GM19351 (cell line): ENCODE results near the gene SPAG4.

Source experiments
- ATAC-seq: cut with Tn5 transposase; IDR thresholded peaks from one replicate; pipeline ENCODE4 v1.9.1; 2021; ENCODE audit warnings: mild to moderate bottlenecking, moderate library complexity; ENCODE audit not compliant: unreplicated experiment

The SPAG4 gene, protein sequence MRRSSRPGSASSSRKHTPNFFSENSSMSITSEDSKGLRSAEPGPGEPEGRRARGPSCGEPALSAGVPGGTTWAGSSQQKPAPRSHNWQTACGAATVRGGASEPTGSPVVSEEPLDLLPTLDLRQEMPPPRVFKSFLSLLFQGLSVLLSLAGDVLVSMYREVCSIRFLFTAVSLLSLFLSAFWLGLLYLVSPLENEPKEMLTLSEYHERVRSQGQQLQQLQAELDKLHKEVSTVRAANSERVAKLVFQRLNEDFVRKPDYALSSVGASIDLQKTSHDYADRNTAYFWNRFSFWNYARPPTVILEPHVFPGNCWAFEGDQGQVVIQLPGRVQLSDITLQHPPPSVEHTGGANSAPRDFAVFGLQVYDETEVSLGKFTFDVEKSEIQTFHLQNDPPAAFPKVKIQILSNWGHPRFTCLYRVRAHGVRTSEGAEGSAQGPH

DNA sequence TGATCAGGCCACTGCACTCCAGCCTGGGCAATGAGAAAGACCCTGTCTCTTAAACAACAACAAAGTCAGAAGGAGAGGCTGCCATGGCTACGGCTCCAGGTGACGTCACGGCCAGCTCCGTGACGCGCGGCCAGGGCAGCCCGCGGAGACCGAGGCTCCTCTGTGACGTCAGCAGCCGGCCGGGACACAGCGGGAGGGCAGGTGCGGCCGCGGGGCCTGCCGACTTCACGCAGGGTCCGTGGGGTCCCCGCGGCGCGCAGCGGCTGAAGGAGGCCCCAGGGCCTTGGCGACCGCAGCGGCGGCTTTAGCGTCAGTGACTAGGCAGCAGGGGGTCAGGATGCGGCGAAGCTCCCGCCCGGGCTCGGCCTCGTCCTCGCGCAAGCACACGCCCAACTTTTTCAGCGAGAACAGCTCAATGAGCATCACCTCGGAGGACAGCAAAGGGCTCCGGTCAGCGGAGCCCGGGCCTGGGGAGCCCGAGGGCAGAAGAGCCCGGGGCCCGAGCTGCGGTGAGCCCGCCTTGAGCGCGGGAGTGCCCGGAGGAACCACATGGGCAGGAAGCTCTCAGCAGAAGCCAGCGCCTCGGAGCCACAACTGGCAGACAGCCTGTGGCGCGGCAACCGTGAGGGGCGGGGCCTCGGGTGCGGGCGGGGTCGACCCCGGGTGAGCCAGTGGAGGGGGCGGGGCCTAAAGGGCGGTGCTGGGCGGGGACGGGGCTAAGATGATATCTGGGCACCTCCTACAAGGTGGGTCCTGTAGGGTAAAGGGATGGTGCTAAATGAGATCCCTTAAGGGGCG lies at the start of gene SPAG4:
SPAG4 (plus strand) TSS at position 163 of the 798 bp plus-strand sequence; CDS start at position 338, 175 bp downstream.
- peak; percentile 74 for ATAC-seq

DNA sequence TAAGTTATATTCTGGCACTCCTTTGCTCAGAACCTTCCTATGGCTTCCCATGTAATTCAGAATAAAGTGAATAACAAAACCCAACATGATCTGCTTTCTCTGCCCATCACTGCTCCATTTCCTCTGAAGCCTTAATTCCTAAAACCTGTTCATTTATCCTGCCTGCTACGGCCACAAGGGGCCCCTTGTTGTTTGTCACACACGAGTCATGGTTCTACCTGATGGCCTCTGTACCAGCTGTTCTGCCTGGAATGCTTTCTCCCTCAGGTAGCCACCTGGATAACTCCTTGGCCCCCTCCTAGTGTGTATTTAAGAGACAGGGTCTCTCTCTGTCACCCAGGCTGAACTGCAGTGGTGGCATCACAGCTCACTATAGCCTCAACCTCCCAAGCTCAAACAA lies 47.0 kb upstream of the SPAG4 start:
- ATAC-seq = no peak

DNA sequence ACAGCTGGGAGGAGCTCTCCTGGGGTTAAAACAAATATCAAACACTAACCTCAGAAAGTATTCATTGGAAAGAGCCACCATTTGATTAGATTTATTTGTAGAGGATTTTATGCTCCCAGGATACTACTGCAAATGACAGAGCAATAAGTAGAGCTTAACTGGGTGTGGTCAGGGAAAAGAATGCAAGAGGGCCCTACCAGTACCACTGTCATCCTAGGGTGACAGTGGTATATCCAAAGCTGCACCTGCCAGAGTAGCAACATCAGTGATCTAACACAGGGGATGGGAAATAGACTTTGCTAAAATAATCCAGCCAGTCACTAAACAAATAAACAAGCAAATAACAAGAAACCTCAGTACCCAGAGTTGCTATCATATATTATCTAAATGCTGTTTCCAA lies 44.1 kb upstream of the SPAG4 start:
- ATAC-seq = no peak

- no peak for ATAC-seq
Measured at GRCh38 chr20:35572838-35573237, 42.8 kb upstream of the SPAG4 start.

DNA sequence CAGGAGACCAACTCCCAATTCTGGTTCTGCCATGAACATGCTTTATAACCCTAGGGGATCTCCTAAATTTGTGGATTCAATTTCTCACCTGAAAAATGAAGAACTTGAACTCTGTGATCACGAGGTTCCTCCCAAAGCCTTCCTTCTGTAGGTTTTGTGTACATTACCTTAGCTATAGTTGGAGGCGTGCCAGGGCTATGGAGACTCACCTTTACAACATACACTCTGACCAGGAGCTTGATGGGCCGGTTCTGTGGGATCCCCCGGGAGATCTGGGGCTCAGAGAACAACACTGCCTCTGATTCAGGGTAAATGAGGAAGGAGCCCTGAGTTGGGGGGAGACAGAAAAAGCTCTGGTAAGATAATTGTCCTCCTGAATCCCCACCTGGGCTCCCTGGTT lies 39.7 kb upstream of the SPAG4 start:
- no peak for ATAC-seq

DNA sequence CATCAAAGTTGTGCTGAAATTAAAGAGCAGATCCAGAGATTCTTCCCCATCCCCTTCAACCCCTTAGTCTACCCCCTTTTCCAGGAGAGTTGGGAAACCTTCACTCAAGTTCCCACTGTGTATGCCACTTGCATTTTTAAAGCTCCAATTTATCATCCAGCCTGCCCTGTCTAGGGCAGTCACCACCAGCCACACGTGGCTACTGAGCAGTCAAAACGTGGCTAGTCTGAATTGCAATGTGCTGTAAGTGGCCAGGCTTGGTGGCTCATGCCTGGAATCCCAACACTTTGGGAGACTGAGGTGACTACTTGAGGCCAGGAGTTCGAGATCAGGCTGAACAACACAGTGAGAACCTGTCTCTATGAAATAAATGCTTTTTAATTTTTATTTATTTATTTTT lies 38.8 kb upstream of the SPAG4 start:
- ATAC-seq = no peak

- no peak for ATAC-seq
Measured at GRCh38 chr20:35578469-35578868, 37.2 kb upstream of the SPAG4 start.

DNA sequence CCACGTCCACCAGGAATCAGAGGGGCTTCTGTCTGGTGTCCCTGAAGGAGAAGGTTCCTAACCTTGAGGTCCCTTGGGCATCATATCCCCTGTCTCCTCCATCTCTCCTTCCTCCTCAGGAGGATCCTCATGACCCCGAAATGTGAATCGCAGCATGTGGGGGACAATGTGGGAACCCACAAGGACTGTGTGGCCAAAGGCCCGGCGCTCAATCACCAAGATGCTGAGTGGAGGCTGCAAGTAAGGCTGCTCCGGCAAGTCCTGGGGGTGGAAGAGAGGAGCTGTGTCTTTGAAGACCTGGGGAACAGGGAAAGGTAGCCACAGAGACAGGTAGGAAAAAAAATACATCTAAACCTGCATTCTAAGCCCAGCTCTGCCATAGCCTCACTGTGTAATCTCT lies 36.4 kb upstream of the SPAG4 start:
- no peak for ATAC-seq

DNA sequence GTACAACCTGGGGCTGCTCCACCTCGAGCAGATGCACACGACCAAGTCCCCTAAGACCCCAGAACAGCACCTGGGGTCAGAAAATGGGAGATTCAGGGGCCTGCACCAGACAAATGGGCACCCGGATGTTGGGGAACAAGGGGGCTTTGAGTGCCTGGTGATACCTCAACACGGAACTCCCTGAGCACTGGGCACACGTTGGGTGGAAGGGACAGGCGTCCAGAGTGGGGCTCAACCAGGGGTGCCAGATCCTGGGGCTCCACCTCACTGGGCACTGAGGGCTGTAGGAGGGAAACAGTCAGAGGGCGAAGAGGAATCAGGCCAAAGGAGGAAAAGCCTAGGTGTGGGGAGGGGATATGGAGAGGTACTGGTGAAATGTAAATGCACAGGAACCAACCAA lies 33.5 kb upstream of the SPAG4 start:
- ATAC-seq = no peak

GRCh38 chr20:35582741-35583404 lies 32.8 kb upstream of the SPAG4 start:
- no peak for ATAC-seq

DNA sequence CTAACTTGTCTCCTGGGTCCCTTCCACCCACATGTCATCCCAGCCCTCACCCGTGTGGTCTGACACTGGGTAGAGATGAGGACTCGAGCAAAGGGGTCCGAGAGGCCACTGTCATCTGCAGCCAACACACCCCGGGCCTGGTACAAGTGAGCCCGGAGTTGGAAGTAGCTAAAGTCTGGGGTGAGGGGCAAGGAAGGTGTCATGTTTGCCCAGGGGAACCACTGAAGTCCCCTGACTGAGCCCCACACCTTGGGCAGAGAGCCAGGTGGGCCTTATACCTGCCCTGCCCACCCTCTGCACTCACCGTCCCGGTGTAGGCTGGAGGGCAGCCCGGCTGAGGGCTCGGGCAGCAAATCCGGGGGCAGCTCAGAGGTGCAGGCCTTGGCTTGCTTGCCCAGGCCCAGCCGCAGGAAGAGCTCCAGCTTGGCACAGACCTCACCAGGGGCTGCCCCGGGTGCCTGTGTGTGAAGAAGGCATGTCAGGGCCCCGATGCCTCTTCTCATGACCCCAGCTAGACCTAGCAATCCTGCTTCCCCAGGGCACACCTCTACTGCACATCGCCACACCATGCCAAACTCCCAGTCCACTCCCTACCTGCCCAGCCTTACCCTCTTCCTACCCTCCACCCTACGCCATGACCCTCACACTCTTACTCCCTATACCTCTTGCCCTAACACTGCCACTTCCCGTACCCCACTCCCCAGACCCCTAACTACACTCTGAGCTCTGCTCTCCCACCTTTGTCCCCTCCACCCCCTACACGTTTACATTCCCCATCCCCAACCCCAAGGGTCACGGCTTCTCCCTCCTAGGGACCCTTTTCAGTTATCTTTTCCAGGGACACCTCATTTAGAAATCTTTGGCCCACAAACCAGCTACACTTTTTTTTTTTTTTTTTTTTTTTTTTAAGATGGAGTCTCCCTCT lies 31.7 kb upstream of the SPAG4 start:
- ATAC-seq = no peak

- ATAC-seq = no peak
Measured at GRCh38 chr20:35586751-35587425, 28.7 kb upstream of the SPAG4 start.

GRCh38 chr20:35587436-35587835 lies 28.2 kb upstream of the SPAG4 start:
- ATAC-seq = no peak

- ATAC-seq = no peak
Measured at GRCh38 chr20:35588397-35588796, 27.2 kb upstream of the SPAG4 start.

DNA sequence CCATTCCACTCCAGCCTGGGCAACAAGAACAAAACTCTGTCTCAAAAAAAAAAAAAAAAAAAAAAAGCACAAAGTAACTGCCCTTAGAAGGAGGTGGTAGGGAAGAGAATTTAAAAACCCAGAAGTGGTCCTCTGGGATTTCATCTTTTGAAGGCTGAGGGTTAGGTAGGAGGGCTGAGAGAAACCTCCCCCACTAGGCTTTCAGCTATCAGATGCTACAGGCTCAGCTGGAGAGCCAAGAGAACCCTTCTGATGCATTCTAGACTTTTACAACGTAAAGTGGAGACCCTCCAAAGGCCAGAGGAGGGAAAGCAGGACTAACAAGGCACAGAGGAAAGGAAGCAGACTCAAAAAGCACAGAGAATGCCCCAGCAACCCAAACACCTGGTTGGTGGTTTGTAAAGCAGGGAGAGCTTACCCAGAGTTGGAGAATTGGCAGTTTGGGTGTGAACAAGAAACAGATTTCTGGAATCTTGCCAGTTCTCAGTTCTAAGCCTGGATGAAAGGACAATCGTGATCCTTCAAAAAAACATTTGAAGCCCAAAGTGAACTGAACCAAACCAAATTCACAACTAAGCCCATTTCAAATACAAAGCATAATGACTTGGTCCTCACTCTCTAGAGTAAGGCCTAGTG lies 23.2 kb upstream of the SPAG4 start:
- no peak for ATAC-seq

GRCh38 chr20:35595456-35595855 lies 20.2 kb upstream of the SPAG4 start:
- ATAC-seq = no peak

GRCh38 chr20:35595901-35596300 lies 19.7 kb upstream of the SPAG4 start:
- no peak for ATAC-seq

DNA sequence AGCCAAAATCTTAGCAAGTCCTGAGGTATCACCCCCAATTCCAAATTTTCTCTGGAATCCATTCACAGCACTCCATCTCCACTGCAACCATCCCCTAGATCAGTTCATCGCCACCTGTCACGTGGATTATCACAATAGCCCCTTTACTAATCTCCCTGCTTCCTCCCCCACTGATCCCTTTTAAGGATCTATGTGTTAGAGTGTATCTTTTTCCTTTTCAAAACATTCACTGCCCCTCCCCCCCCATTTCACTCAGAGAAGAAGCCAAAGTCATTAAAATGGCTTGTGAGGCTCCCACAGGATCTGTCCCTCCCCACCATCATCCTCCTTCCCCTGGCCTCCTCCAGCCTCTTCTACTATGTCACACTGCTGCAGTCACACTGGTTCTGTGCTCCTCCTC lies 18.4 kb upstream of the SPAG4 start:
- no peak for ATAC-seq

GRCh38 chr20:35598476-35598875 lies 17.2 kb upstream of the SPAG4 start:
- ATAC-seq = no peak
